SHP77 treated with DMSO at 0.1 percent for 48 hours (cell line): ENCODE data around the gene PPDPF.

ENCODE experiments used
- DNase-seq: peaks from one replicate; lab custom pipeline; 2025; lab: John Stamatoyannopoulos, UW

Gene PPDPF

DNA sequence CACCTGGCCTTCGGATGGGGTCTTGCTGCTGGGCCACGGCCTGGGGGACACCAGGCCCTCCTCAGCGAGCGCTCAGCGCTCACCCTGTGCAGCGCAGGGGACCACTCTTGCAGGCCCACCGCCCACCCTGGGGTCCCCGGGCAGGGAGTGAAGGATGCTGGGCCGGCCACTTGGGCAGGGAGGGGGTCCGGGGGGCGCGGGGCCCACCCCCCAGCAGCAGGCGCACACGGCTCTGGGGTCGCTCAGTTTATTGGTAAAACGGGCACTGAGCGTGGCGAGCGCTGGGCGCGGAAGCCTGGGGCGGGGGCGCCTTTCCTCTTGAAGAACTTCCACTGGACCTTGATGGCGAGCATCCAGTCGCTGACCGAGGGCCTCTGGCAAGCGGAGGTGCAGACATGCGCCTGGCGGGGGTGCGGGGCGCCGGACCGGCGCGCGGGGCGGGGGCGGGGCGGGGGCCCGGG is 32.8 kb upstream of the PPDPF start:
- DNase-seq: no peak

DNA sequence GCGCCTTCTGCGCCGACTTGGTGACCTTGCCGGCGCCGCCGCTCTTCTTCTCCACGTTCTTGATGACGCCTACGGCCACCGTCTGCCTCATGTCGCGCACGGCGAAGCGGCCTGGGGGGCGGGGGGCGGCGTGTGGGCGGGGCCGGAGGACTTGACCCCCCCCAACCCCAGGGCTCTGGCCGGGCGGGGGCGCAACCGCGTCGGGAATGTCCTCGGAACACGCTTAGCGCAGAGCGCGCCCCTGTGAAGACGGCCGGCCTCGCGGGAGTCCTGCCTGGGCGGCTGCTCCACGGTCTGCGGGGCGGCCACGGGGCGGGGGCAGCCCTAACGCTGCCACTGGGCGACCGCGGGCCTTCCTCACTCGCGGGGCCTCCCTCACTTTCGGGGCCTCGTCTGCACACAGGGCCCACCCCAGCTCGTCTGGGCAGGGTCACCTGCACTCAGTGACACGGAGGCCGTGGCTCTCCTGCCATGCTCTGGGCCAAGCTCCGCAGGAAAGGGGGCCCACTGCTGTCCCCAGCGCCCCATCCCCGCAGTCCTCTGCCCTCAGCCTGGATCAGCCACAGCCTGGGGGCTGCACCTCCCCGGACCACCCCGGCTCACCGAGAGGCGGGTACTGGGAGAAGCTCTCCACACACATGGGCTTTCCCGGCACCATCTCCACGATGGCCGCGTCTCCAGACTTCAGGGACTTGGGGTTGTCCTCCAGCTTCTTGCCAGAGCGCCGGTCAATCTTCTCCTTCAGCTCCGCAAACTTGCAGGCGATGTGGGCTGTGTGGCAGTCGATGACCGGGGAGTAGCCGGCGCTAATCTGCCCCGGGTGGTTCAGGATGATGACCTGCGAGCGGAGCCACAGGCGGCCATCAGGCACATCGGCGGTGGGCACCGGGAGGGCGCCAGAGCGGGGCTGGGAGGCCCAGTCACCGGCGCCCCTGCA is 32.0 kb upstream of the PPDPF start:
- DNase-seq: no peak

DNA sequence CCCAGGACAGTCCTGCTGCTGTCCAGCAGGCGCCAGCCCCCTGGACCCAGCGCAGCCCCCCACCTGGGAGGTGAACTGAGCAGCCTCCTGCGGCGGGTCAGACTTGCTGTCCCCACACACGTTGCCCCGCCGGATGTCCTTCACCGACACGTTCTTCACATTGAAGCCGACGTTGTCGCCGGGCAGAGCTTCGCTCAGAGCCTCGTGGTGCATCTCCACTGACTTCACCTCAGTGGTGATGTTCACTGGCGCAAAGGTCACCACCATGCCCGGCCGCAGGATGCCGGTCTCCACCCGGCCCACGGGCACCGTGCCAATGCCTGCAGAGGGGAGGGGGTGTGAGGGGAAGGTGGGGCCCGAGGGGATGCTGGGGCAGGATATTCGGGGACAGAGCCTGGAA is 30.1 kb upstream of the PPDPF start:
- DNase-seq: no peak

DNA sequence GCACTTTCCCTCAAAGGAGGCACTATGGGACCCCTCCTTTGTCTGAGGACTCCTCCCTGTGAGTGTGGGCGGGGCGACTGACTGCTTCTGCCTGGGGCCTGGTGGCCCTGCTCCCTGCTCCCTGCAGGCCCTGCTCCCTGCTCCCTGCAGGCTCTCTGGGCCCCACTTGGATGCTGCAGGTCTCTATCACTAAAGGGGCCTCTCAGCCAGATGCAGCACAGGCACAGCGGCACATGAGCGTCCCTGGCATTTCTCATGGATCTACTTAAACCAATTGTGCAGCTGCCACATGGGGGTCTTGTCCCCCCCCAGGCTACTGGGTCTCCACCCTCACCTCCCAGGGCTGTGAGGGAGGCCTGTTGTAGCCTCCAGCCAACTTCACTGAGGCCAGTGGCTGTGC is 29.5 kb upstream of the PPDPF start:
- DNase-seq: no peak

DNA sequence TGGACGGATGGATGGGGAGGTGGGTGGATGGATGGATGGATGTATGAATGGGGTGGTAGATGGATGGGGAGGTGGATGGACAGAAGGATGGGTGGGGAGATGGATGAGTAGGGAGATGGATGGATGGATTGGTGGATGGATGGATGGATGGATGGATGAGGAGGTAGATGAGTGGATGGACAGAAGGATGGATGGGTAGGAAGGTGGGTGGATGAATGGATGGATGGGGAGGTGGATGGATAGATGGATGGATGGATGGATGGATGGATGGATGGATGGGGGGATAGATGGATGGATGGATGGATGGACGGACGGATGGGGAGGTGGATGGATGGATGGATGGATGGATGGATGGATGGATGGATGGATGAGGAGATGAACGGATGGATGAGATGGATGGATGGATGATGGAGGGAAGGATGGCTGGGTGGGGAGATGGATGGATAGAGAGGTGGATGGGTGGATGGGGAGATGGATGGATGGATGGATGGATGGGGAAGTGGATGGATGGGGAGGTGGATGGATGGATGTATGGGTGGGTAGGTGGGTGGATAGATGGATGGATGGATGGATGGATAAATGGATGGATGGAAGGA is 28.8 kb upstream of the PPDPF start:
- no peak for DNase-seq

DNA sequence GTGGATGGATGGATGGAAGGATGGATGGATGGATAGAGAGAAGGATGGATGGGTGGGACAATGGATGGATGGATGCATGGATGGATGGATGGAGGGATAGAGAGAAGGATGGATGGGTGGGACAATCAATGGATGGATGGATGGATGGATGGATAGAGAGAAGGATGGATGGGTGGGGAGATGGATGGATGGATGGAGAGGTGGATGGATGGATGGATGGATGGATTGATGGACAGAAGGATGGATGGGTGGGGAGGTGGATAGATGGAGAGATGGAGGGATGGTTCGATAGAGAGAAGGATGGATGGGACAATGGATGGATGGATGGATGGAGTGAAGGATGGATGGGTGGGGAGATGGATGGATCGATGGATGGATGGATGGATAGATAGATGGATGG is 28.0 kb upstream of the PPDPF start:
- no peak for DNase-seq

DNA sequence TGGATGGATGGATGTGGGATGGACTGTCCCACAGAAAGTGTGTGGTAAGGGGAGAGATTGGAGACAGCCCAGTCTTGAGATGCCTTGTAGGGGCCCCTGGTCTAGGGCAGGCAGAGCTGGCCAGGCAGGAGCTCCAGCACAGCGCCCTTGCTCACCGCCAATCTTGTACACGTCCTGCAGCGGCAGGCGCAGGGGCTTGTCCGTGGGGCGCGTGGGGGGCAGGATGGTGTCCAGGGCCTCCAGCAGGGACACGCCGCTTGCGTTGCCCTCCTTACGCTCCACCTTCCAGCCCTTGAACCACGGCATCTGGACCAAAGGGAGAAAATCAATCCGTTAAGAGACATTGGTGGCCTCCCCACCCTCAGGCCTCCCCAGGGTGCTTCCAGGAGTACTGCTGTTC is 27.6 kb upstream of the PPDPF start:
- no peak for DNase-seq

DNA sequence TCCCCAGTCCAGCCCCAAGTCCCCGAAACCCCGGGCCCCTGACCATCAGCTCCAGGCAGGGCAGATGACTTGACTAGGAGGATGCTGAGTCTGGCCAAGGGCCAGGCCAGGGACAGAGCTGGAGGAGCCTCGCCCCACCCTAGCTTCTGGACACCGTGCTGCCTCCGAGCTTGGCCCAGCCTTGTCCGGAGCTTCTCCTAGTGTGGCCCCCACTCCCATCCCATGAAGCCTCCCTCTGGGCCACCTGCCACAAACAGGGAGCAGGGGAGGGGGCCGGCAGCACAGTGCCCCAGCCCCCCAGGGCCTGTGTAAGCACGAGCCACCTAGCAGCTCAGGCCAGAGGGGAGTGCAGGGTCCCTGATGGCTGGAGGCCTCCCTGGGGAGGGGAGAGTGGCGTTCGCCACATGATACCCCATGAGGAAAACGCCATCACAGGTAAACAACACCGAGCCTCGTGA is 27.0 kb upstream of the PPDPF start:
- no peak for DNase-seq

DNA sequence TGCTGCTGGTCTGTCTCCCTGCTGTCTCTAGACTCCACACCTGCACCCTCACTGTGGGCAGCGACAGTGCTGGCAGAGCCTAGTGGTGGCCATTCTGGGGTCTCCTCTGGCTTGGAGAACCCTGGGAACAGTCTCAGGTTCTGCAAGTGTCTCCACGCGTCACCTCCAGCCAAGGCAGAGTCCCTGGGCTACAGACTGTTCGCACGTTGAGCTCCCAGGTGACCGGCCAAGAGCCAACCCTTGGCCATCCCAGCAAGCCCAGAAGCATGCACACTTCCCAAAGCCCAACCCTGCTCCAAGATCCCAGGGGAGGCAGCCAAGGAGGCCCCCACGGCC is 26.5 kb upstream of the PPDPF start:
- DNase-seq: no peak

DNA sequence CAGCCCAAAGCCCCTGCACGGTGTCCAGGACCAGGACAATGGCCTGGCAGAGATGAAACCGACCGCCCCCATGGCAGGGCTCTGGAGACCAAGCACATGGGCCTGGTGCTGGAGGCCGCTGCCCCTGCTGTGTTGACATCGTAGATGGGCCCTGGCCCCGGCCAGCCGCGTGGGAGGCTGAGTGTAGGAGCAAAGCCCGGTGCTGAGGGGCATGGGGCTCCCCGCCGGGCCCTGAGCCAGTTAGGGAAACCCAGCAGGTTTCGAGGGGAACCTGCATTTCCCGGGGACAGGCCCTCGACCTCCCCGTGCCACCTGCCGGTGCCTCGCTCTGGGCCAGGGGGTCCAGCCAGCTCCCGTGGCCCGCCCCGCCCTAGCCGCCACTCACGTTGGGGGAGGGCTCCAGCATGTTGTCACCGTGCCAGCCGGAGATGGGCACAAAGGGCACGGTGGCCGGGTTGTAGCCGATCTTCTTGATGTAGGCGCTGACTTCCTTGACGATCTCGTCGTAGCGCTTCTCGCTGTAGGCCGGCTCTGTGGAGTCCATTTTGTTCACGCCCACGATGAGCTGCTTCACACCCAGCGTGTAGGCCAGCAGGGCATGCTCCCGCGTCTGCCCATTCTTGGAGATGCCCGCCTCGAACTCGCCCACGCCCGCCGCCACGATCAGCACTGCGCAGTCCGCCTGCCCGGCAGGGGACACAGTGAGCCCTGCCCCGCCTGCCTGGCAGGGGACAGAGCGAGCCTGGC is 26.0 kb upstream of the PPDPF start:
- DNase-seq: no peak

DNA sequence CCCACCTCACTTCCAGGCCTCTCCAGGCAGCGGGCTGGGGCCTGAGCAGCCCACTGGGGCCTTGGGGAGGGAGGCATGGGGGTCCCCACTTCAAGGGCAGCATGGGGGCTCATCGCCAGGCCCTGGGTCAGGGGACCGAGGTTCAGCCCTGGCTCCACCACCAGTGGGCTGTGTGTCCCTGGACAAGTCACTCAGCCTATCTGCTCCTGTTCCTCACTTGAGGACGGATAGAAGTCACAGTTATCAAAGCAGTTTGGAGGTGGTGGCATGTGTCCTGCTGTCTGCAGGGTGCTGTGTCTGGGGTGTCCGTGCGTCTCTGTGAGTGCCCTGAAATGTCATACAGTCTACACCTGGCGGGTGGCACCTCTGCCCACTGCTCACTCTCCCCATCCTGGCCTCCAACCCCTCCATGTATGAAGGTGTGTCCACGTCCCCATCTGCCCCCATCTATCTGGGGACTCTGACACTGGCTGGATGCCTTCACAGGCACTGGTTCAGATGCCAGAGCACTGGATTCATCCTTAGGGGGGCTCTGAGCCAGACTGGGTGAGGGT is 25.3 kb upstream of the PPDPF start:
- DNase-seq: no peak

DNA sequence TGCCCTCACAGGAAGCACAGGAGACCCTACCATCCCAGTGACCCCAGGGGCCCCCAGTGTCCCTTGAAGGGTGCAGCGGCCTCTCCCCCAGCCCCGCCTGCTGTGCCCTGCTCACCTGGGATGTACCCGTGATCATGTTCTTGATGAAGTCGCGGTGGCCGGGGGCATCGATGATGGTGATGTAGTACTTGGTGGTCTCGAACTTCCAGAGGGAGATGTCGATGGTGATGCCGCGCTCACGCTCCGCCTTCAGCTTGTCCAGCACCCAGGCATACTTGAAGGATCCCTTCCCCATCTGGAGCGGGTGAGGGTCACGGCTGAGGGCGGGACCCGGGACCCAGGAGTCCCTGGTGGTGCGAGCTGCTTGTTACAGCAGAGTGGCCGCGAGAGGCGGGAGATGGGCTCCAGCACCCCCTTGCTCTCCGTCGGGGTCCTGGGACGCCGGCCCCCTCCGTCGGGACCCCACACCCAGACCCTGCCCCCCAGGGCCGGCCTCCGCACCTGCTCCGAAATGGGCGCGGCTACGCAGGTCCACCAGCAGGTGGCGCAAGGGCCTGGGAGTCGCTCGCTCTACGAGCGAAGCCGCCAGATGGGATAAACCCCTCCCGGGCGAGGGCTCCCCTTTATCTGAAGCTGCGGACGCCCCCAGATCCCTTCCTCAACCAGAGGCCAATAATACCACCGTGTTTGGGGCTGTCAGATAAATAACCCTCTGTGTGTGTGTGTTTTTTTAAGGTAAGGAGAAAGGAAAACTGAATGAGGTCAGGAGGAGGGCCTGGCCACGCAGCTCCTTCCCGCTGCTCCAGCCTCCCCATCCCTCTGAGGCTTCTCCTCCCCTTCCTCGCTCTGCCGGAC is 24.6 kb upstream of the PPDPF start:
- DNase-seq: peak; percentile 19

DNA sequence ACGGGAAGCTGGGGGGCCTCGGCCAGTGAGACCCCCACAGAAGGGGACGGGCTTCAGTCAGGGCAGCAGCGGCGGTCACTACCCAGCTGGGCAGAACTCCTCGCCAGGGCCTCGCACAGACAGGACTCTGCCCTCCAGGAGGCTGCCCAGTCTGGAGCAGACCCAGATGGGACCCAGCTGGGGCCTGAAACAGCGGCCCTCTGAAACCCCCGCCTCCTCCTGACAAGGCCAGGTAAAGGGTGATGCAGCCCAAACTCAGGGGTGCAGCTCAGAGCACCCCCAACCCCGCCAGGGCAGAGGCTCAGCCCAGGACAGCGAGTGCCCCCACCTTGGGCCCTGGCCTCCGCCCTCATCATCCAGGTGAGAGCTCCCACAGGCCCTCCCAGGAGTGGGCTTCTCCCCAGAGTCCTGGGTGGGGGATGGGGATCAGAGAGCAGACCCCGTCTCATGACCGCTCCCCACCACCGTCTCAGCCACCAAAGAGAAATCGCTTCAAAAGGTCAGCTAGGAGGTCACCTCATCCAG is 23.9 kb upstream of the PPDPF start:
- no peak for DNase-seq

DNA sequence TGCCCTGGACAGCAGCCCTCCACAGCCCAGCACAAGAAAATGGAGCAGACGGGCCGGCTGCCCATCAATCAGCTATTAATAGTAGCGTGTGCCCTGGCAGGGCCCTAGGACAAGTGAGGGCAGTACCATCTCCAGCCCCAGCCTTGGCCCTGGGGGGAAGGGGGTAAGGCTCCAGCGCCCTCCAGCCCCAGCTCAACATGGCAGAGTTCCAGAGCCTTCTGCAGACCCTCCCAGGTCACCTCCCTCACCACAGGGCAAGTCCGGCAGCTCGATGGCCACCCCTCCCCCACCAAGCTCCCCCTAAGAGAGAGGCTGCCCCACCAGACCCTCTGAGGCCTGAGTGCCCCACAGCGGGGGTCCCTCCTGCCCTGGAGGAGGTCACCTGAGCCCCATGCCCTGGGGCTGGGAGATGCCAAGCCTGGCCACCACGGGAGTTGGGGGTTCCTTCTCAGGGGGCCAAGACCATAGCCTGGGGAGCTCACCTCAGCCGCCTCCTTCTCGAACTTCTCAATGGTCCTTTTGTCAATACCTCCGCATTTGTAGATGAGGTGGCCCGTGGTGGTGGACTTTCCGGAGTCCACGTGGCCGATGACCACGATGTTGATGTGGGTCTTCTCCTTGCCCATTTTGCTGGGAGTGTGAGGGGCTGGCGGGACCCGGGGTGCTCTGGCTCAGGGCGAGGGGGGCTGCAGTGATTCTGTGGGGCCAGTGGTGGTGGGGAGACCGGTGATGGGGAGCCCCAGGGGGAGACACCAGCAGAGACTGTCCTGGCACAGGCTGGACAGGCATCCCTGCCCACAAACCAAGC is 23.2 kb upstream of the PPDPF start:
- no peak for DNase-seq

DNA sequence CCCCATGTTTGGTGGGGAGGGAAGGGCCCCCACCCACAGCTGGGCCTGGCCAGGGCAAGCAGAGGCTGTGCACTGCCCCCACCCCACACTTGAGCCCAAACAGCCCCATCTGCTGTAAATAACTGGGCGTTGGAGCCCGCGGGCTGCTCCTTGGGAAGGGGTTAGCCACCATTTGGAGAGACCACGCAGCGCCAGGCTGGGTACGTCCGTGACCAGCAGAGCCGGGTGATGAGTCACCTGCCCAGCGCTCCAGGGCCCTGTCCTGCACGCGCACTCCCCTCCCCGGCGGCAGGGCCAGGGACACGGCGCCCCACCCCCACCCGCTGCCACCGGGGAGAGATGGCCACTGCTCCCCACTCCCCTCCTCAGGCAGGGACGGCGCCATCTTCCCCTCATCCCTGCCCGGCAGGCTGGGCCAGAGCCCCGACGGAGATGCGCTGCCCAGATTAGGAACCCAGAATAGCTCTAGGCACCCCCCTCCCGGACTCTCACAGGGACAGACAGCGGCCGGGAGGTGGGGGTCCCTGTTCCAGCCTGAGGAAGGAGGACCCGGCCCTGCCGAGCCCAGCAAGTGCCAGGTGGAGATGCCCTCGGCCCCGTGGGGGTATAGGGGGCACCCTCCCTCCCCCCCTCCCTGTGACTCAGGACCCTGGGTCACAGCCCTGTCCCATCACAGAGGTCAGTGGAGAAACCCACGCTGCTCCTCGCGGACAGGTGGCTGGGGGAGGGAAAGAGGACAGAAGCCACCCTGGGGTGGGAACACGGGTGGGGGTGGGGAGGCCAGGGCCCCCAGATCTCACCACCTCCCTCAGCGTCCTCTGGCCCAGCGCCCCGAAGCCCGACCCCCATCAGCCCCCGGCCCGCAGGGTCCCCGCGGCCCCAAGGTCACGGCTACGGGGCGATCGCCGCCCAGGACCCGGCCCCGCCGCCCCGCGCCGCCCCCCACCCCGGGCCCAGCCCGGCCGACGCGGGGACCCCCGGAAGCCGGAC is 22.3 kb upstream of the PPDPF start:
- no peak for DNase-seq

DNA sequence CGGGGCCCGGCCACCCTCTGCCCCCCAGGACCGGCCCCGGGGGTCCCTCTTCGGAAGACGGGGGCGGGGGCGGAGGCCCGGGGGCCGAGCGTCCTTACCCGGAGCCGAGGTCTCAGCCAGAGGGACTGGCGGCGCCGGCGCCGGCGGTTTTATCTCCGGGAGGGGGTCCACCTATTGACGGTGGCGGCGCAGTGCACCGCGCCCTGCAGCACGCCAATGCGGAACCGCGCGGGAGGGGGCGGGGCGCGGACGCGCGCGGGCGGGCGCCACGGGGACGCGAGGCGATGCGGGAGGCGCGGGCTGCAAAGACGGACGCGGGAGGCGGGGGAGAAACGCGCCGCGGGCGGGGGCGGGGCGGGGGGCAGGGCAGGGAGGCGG is 21.6 kb upstream of the PPDPF start, which contains the start of gene EEF1A2:
Gene EEF1A2 (minus strand): TSS at position 124 of the 378 bp plus-strand sequence. CDS start 1,320 bp downstream, outside the sequence.
- no peak for DNase-seq

DNA sequence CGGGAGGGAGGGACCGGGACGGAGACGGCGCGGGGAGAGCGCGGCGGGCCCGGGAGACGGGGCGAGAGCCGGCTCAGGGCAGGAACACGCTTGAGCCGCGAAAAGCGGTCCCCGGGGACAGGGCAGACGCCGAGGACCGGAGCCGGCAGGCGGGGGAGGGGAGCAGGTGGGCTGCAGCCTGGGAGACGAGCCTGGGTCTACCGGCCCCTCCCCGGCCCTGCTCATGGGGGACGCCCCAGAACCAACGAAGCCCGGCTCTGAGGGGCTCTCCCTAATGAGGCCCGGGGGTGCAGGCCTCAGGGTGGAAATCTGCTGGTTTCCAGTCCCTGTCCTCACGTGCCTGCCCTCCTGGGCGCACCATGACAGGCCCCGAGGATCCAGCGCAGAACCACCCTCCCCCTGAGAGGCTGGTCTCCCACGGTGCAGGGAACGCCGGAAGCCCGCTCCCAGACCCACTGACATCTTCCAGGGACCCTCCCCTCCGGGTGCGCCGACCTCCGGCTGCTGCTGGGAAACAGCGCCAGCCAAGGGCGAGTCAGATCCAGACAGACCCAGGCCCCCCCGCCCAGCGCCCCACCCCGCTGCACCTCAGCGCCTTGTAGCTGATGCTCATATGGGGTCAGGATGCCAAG is 21.1 kb upstream of the PPDPF start:
- no peak for DNase-seq

DNA sequence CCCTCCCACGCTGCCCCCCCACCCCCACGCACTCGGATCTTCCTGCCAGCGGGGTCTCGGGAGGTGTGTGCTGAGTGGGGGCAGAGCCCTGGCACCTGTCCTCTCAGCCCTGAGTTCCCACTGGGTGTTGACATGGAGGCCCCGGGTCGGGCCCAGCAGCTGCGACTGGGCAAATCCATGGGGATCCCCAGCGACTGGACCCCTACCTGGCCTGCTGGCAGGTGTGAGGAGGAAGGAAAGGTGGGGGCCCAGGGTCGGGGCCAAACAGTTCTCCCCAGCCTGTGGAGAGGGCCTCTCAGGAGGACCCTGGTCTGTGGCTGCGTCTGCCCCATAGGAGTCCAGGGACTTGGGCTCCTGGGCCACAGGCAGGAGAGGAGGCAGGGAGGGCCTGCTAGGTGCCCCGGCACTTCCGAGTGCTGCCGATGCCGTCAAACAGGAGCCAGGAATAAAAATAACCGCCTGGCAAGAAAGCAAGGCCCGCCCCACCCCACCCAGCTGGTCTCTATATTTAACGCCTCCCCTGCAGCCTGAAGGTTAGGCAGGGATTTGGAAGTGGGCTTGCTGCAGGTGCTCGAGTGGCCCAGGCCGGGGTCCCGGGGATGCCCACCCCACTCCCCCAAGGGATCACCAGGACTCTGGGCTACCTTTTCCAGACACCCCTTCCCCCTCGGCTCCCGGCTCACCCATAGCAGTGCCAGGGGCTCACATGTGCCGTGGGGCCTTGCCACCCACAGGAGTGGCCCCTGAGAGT is 20.2 kb upstream of the PPDPF start:
- DNase-seq: no peak
